ENCODE results near the gene MEGF11.

GRCh38 chr15:65917407-65917756 lies 336.2 kb downstream of the MEGF11 start:
- no peak for TF ChIP-seq CTCF (IDR thresholded peaks at IDR 0.05)
- TF ChIP-seq POLR2A (IDR thresholded peaks at IDR 0.05), result no peak

All from Peyer's patch (tissue), 4 donors.